Astrocyte (in vitro differentiated cells and primary cell): Measurements from ENCODE around the gene FRY.

Experiments used
- EZH2 ChIP-seq: IDR thresholded peaks from 2 replicates; pipeline ENCODE4 v1.6.1; 2012; ENCODE audit warnings: mild to moderate bottlenecking, low read length, inconsistent platforms; ENCODE audit not compliant: insufficient read depth
- TF ChIP-seq, protein P1 (sequence below): IDR thresholded peaks from 2 replicates; pipeline ENCODE4 v1.5.1; 2011; ENCODE audit warnings: low read depth, mild to moderate bottlenecking, inconsistent platforms, low read length, moderate library complexity; ENCODE audit not compliant: insufficient read depth

DNA sequence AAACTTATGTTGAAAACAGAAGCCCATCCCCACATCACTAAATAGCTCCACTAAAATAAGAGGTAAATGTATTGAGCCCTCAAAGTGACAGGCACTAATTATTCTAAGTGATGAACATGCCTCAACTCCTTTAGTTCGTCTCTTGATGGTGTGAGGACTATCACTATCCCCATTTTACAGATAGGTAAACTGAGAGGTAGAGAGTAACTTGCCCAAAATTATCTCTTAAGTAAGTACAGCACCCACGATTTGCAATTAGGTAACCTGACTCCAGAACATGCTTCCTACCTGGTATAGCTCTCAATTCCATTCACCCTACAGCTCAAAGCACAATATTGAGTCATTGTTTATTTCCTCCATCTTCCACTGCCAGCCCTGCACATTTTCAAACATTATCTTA is 270.9 kb downstream of the FRY start:
- TF ChIP-seq, protein P1, sequence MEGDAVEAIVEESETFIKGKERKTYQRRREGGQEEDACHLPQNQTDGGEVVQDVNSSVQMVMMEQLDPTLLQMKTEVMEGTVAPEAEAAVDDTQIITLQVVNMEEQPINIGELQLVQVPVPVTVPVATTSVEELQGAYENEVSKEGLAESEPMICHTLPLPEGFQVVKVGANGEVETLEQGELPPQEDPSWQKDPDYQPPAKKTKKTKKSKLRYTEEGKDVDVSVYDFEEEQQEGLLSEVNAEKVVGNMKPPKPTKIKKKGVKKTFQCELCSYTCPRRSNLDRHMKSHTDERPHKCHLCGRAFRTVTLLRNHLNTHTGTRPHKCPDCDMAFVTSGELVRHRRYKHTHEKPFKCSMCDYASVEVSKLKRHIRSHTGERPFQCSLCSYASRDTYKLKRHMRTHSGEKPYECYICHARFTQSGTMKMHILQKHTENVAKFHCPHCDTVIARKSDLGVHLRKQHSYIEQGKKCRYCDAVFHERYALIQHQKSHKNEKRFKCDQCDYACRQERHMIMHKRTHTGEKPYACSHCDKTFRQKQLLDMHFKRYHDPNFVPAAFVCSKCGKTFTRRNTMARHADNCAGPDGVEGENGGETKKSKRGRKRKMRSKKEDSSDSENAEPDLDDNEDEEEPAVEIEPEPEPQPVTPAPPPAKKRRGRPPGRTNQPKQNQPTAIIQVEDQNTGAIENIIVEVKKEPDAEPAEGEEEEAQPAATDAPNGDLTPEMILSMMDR, result no peak
- no peak for TF ChIP-seq EZH2
